Upper lobe of right lung (tissue), 1 donor: ENCODE measurements around the gene LEO1. TPM values are rescaled to one million over a fixed set of nuclear protein-coding genes. Genes with fewer than 3 reads are reported as not detected.
"Not testable (repeated sequence)": the region's sequence is repeated elsewhere in the genome, so short reads cannot be mapped to it uniquely, and the experiment has no call there.

Source experiments
- ATAC-seq: fragments of 200-7000 bp; cut with Tn5 transposase; one replicate; pipeline ENCODE4 v1.9.1; 2020; ENCODE audit warnings: mild to moderate bottlenecking, moderate library complexity
- DNase-seq: peaks from one replicate; pipeline ENCODE4 v3.0.0-alpha.2; 2020
- H3K27ac ChIP-seq: fragments of 200-600 bp; one replicate; pipeline ENCODE4 v1.8.0; 2022
- H3K27me3 ChIP-seq: fragments of 200-600 bp; one replicate; pipeline ENCODE4 v1.8.0; 2022; ENCODE audit warnings: mild to moderate bottlenecking
- H3K36me3 ChIP-seq: fragments of 200-600 bp; one replicate; pipeline ENCODE4 v1.8.0; 2022
- H3K4me1 ChIP-seq: fragments of 200-600 bp; one replicate; pipeline ENCODE4 v1.8.0; 2022
- H3K4me3 ChIP-seq: fragments of 200-600 bp; one replicate; pipeline ENCODE4 v1.8.0; 2022; ENCODE audit warnings: mild to moderate bottlenecking
- H3K9me3 ChIP-seq: fragments of 200-600 bp; one replicate; pipeline ENCODE4 v1.8.0; 2022
- CTCF ChIP-seq: fragments of 200-600 bp; IDR thresholded peaks from one replicate; pipeline ENCODE4 v1.8.0; 2022; ENCODE audit warnings: antibody characterized with exemption
- intact Hi-C: fragments of 100-400 bp; cut with DNase I; formaldehyde crosslinking; loops from one replicate; pipeline ENCODE4 v1.11.0; 2022
- total RNA-seq: library from RNA; stranded (reverse); fragmentation: NEBNext Ultra II Directional; extraction: Animal tissue kit (Norgen Biotek cat#: 25700); gene quantifications from one replicate; pipeline ENCODE4 v1.2.1, GENCODE V29; 2021
- donor health status: DM: no; HTN: yes; CAD: no; lungs with severe emphysema.

The LEO1 gene
- total RNA-seq, 1 donor from 2014 or later, result 13.2 TPM

- no peak overlapping the region for H3K4me3 ChIP-seq
- peak; percentile 80 for ATAC-seq
- intact Hi-C loops, result no loop called here
- H3K27ac ChIP-seq, result no peak overlapping the region
- H3K27me3 ChIP-seq, result no peaks in the 10 kb centered on the region
- no peaks in the 10 kb centered on the region for H3K36me3 ChIP-seq
- peaks cover 22% of the 10 kb centered on the region for H3K4me1 ChIP-seq
- no peaks in the 10 kb centered on the region for H3K9me3 ChIP-seq
- peak; percentile 70 for DNase-seq
- TF ChIP-seq CTCF, result no peak
Measured at GRCh38 chr15:52006702-52007340, 35.2 kb upstream of the LEO1 start.

- Histone ChIP-seq H3K4me1 (peaks cover 20% of the 10 kb centered on the region), H3K36me3 (no peaks in the 10 kb centered on the region), H3K27me3 (no peaks in the 10 kb centered on the region), H3K9me3 (no peaks in the 10 kb centered on the region), H3K27ac (no peak overlapping the region), H3K4me3 (no peak overlapping the region)
- ATAC-seq (no peak), DNase-seq (no peak)
- intact Hi-C loops, result no loop called here
- TF ChIP-seq CTCF, result no peak
Measured at GRCh38 chr15:52005748-52006701, 34.4 kb upstream of the LEO1 start.

- H3K27ac ChIP-seq, result no peak overlapping the region
- H3K4me1 ChIP-seq, result peaks cover 20% of the 10 kb centered on the region
- ATAC-seq (no peak), DNase-seq (no peak)
- no peaks in the 10 kb centered on the region for H3K27me3 ChIP-seq
- no peak overlapping the region for H3K4me3 ChIP-seq
- H3K36me3 ChIP-seq, result no peaks in the 10 kb centered on the region
- intact Hi-C loops, result no loop called here
- no peak for TF ChIP-seq CTCF
- no peaks in the 10 kb centered on the region for H3K9me3 ChIP-seq
Measured at GRCh38 chr15:52004806-52005205, 33.2 kb upstream of the LEO1 start.

DNA sequence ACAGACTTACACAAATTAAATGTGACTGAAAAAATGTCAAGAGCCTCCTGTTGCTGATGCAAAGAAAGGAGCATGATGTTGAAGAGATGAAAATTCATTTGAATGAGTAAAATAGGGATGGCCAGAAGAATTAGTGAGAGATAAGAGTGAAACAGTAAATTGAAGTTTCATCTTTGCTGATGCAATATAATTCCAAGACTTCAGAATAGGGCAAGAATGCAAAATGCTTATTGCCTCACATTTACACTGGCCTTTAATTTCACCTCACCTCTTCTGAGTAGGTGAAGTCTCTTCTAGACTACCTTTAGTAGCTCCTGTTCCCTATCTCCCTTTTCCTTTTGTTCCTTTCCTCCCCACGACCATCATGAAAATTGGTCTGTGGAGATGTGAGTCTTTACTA, 32.1 kb upstream of the LEO1 start:
- DNase-seq (no peak), ATAC-seq (no peak)
- Histone ChIP-seq H3K27me3 (no peaks in the 10 kb centered on the region), H3K4me1 (peaks cover 19% of the 10 kb centered on the region), H3K9me3 (no peaks in the 10 kb centered on the region), H3K4me3 (no peak overlapping the region), H3K36me3 (no peaks in the 10 kb centered on the region), H3K27ac (no peak overlapping the region)
- intact Hi-C loops, result no loop called here
- TF ChIP-seq CTCF, result no peak

DNA sequence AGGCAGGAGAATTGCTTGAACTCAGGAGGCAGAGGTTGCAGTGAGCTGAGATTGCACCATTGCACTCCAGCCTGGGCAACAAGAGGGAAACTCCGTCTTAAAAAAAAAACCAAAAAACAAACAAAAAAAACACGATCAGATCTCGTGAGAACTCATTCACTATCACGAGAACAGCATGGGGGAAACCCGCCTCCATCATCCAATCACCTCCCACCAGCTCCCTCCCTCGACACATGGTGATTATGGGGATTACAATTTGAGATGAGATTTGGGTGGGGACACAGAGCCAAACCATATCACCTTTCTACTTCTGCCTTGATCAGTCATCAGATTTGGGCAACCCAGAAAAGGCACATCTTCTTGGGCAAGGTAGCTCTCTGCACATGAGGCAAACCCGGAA, 31.5 kb upstream of the LEO1 start:
- H3K4me1 ChIP-seq, result peaks cover 13% of the 10 kb centered on the region
- ATAC-seq, H3K27ac ChIP-seq, H3K36me3 ChIP-seq, H3K27me3 ChIP-seq, H3K4me3 ChIP-seq, DNase-seq, H3K9me3 ChIP-seq, intact Hi-C loops: not testable (repeated sequence)

GRCh38 chr15:52002351-52002750, 30.8 kb upstream of the LEO1 start:
- Histone ChIP-seq H3K27ac (no peak overlapping the region), H3K36me3 (no peaks in the 10 kb centered on the region), H3K4me1 (peaks cover 5% of the 10 kb centered on the region), H3K27me3 (no peaks in the 10 kb centered on the region), H3K9me3 (no peaks in the 10 kb centered on the region), H3K4me3 (no peak overlapping the region)
- DNase-seq (no peak), ATAC-seq (no peak)
- TF ChIP-seq CTCF, result no peak
- intact Hi-C loops, result no loop called here
